GM12878 (cell line): Measurements from ENCODE around the gene P2RX6. TPM values are rescaled to one million over a fixed set of nuclear protein-coding genes. Genes with fewer than 3 reads are reported as not detected.

Experiments
- ATAC-seq: fragments of 200-7000 bp; cut with Tn5 transposase; 3 replicates; pipeline ENCODE4 v1.9.1; 2020; ENCODE audit warnings: mild to moderate bottlenecking, moderate library complexity
- BruUV-seq: library from RNA; stranded (reverse); fragments of 400-500 nt; replicated peaks from 2 replicates; lab custom pipeline; 2021; lab: Mats Ljungman, UMichigan
- CTCF ChIA-PET: fragments of 300-600 bp; sonication (Branson Sonifier 250); formaldehyde crosslinking; extraction: SDS; loops from one replicate; lab custom pipeline; 2021; ENCODE audit warnings: inconsistent platforms; lab: Yijun Ruan, JAX
- POLR2A ChIA-PET: fragments of 350-600 bp; formaldehyde crosslinking; extraction: SDS; loops from one replicate; lab custom pipeline; 2021; ENCODE audit warnings: inconsistent platforms; lab: Charles Lee
- RAD21 ChIA-PET: fragments of 300-600 bp; sonication (Branson Sonifier 250); formaldehyde crosslinking; loops from one replicate; lab custom pipeline; 2023; ENCODE audit warnings: antibody characterized with exemption; ENCODE audit not compliant: unreplicated experiment; lab: Charles Lee
- SMC1A ChIA-PET: fragments of 300-600 bp; sonication (Branson Sonifier 250); formaldehyde crosslinking; loops from one replicate; lab custom pipeline; 2023; ENCODE audit not compliant: unreplicated experiment, uncharacterized antibody; lab: Charles Lee
- DNase-seq: peaks from one replicate; pipeline ENCODE4 v3.0.0-alpha.2; 2011; ENCODE audit warnings: low read depth, low spot score
- FAIRE-seq: peaks from 3 replicates; lab custom pipeline; 2011; peaks lifted over from hg19 to GRCh38; lab: Jason Lieb, UNC
- H2AFZ ChIP-seq: 2 replicates; pipeline ENCODE4 v1.6.0; 2011; ENCODE audit warnings: low read depth, low read length, control low read depth; ENCODE audit not compliant: control insufficient read depth
- H3K27ac ChIP-seq: 2 replicates; pipeline ENCODE4 v1.5.1; 2011; ENCODE audit warnings: control low read depth; ENCODE audit not compliant: control insufficient read depth, insufficient read depth
- H3K27me3 ChIP-seq, 2 experiments: replicated peaks in 1 of 2; 2 replicates each; pipeline versions ENCODE4 v1.6.0 to v1.6.1; 2011; ENCODE audit warnings: low read length in 1 of 2; ENCODE audit not compliant: control insufficient read depth in 2 of 2, insufficient read depth in 2 of 2
- H3K36me3 ChIP-seq, 2 experiments: 2 replicates each; pipeline ENCODE4 v1.5.1; 2011; ENCODE audit warnings: low read length in 1 of 2; ENCODE audit not compliant: control insufficient read depth in 2 of 2, insufficient read depth in 2 of 2
- H3K4me1 ChIP-seq: 2 replicates; pipeline ENCODE4 v1.6.1; 2011; ENCODE audit warnings: mild to moderate bottlenecking, low read length, moderate library complexity, mixed read lengths; ENCODE audit not compliant: control insufficient read depth, insufficient read depth
- H3K4me2 ChIP-seq: 2 replicates; pipeline ENCODE4 v1.6.0; 2011; ENCODE audit warnings: control low read depth; ENCODE audit not compliant: control insufficient read depth, insufficient read depth
- H3K4me3 ChIP-seq: fragments of 200-600 bp; sonication (generic); 2 replicates; pipeline ENCODE4 v1.5.1; 2016
- H3K79me2 ChIP-seq: 2 replicates; pipeline ENCODE4 v1.6.0; 2011; ENCODE audit warnings: low read length; ENCODE audit not compliant: control insufficient read depth, insufficient read depth
- H3K9ac ChIP-seq: 2 replicates; pipeline ENCODE4 v1.8.0; 2011; ENCODE audit warnings: low read length, control low read depth, mixed read lengths; ENCODE audit not compliant: control insufficient read depth, insufficient read depth
- H3K9me3 ChIP-seq: replicated peaks from 3 replicates; pipeline ENCODE4 v1.5.1; 2011; ENCODE audit warnings: mild to moderate bottlenecking, low read length; ENCODE audit not compliant: control insufficient read depth, insufficient read depth
- H4K20me1 ChIP-seq: 2 replicates; pipeline ENCODE4 v1.6.0; 2011; ENCODE audit not compliant: control insufficient read depth, insufficient read depth
- CHD1 ChIP-seq: IDR thresholded peaks from 2 replicates; pipeline ENCODE4 v1.6.1; 2012; ENCODE audit warnings: low read depth, low read length, improper control_type of control experiment
- EGR1 ChIP-seq, 2 experiments: IDR thresholded peaks; 1 replicate in 1 of 2; 2 replicates in 1 of 2; pipeline ENCODE4 v1.6.1; 2011 to 2012; ENCODE audit warnings: low read depth in 2 of 2, low read length in 2 of 2, borderline replicate concordance in 1 of 2, mild to moderate bottlenecking in 1 of 2, moderate library complexity in 1 of 2
- MEF2B ChIP-seq: fragments of 450-650 bp; IDR thresholded peaks from 2 replicates; pipeline ENCODE4 v1.6.1; 2018; ENCODE audit warnings: mild to moderate bottlenecking, moderate library complexity; ENCODE audit not compliant: partially characterized antibody, poor library complexity, severe bottlenecking
- MXI1 ChIP-seq: fragments of 150-350 bp; IDR thresholded peaks from 2 replicates; pipeline ENCODE4 v1.6.1; 2011; ENCODE audit warnings: low read depth, mild to moderate bottlenecking, inconsistent platforms, low read length, improper control_type of control experiment
- MYB ChIP-seq: fragments of 150-350 bp; IDR thresholded peaks from 2 replicates; pipeline ENCODE4 v1.6.1; 2014; ENCODE audit warnings: mild to moderate bottlenecking, low read depth, low read length, borderline replicate concordance
- POLR2AphosphoS5 ChIP-seq: IDR thresholded peaks from 2 replicates; pipeline ENCODE4 v1.6.1; 2011; ENCODE audit warnings: mild to moderate bottlenecking, low read length, inconsistent platforms
- SMARCA5 ChIP-seq: fragments of 450-650 bp; IDR thresholded peaks from 2 replicates; pipeline ENCODE4 v1.6.1; 2017; ENCODE audit warnings: mild to moderate bottlenecking
- SP1 ChIP-seq: IDR thresholded peaks from one replicate; pipeline ENCODE4 v1.6.1; 2011; ENCODE audit warnings: low read depth, low read length
- SRF ChIP-seq, 2 experiments: IDR thresholded peaks; 2 replicates each; pipeline ENCODE4 v1.6.1; 2011; ENCODE audit warnings: low read depth in 2 of 2, low read length in 2 of 2, mild to moderate bottlenecking in 1 of 2, moderate library complexity in 1 of 2
- YBX1 ChIP-seq: fragments of 450-650 bp; IDR thresholded peaks from 2 replicates; pipeline ENCODE4 v1.6.1; 2016; ENCODE audit warnings: antibody characterized with exemption
- WGBS: methylation state at CpG from one replicate; pipeline ENCODE4 v1.1.6; 2016; ENCODE audit warnings: low lambda C conversion rate; ENCODE audit not compliant: insufficient replicate concordance, insufficient coverage; ENCODE audit errors: missing lambda C conversion rate; 5-methylcytosine and 5-hydroxymethylcytosine counted together
- in situ Hi-C: fragments of 300-500 bp; cut with MboI; formaldehyde crosslinking; loops from 9 replicates; pipeline ENCODE4 v1.14.3; 2018; ENCODE audit warnings: mixed read lengths
- intact Hi-C: fragments of 100-400 bp; cut with micrococcal nuclease; formaldehyde crosslinking; loops from one replicate; pipeline ENCODE4 v1.14.2; 2022; ENCODE audit not compliant: unreplicated experiment
- polyA plus RNA-seq, 11 experiments: library from polyadenylated mRNA; depleted of rRNA in 4 of 11; unstranded in 6 of 11; stranded (reverse) in 5 of 11; fragments of >200 nt; fragmentation: Nextera tagmentation in 4 of 11; fragmentation: Illumina TruSeq in 1 of 11; extraction: Ambion mirVana in 4 of 11; extraction: Trizol in 1 of 11; gene quantifications; 1 replicate in 1 of 11; 2 replicates in 10 of 11; pipeline versions ENCODE4 v1.2.1 to v1.2.3, GENCODE V29; 2011 to 2016; ENCODE audit warnings: inconsistent platforms in 2 of 11, missing spikeins in 2 of 11, low read depth in 1 of 11
- total RNA-seq, 4 experiments: library from RNA; depleted of rRNA in 3 of 4; stranded (reverse); fragments of >200 nt in 3 of 4; fragmentation: Illumina TruSeq in 1 of 4; extraction: Trizol in 1 of 4; gene quantifications; 2 replicates each; pipeline versions ENCODE4 v1.2.1 to v1.2.3, GENCODE V29; 2013 to 2021
- TF ChIP-seq, protein P1 (sequence below): IDR thresholded peaks from 2 replicates; pipeline ENCODE4 v1.6.1; 2011; ENCODE audit warnings: borderline replicate concordance, low read depth, mild to moderate bottlenecking, moderate library complexity, mixed read lengths, low read length; ENCODE audit not compliant: insufficient read depth; ENCODE audit errors: extremely low read length

Gene P2RX6
- total and polyA plus RNA-seq, 10 of the 15 experiments (the other 5 are each of a cell fraction or from before 2014, with no cell fraction given), result 0.03 to 0.21 (median 0.07) TPM; not detected in 5

DNA sequence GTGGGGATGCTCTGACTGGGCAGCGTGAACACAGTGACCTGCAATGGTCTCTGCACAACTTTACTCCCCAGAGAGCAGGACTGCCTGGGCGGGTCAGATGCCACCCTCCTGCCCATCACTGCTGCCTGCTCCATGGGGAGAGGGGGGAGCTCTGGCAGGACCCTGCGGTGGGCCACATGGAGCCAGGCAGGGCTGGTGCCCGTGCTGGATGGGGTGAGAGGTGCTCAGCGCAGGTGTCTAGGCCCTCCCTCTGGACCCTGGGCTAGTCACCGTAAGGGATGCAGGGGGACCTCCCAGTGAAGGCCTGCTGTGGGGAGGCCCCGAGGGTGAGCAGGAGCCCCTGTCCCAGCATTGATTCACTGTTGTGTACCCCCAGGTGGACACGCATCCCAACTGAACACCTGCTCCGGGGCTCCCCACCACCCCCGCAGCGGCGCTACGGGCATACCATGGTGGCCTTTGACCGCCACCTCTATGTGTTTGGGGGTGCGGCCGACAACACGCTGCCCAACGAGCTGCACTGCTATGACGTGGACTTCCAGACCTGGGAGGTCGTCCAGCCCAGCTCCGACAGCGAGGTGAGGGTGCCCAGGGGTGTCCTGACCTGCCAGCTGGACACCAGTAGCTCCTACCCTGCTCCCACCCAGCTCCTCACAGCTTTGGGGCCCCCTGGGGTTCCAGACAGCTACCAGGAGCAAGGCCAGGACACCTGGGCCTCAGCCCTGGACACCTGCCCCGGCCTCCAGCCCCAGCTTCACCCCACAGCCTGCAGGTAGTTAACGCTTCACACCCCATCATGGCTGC is 23.5 kb upstream of the P2RX6 start:
- Histone ChIP-seq H3K4me3 (no peak overlapping the region), H3K4me2 (no peak overlapping the region), H3K27me3 (no peaks in the 10 kb centered on the region), H3K27ac (no peak overlapping the region), H3K4me1 (no peaks in the 10 kb centered on the region), H3K79me2 (no peaks in the 10 kb centered on the region), H3K9me3 (no peaks in the 10 kb centered on the region), H3K36me3 (peaks cover 2 to 3% of the 10 kb centered on the region in 2 experiments; a peak in 2 of 4 replicates), H3K9ac (no peak overlapping the region), H2AFZ (no peak overlapping the region), H4K20me1 (no peaks in the 10 kb centered on the region)
- 94% methylated on average over 23 of the region's 24 CpGs for WGBS
- intact Hi-C loops, result no loop called here
- in situ Hi-C loops, result no loop called here
- no peak for FAIRE-seq
- ChIA-PET RAD21 (no interaction called here), CTCF (interaction anchor here (0.7 kb wide), 1 partner anchor 9 kb away, joined by 3 read pairs; the partner anchor contains the start of gene LZTR1), POLR2A (interaction anchor here (1.7 kb wide), 1 partner anchor 9 kb away, joined by 5 read pairs; the partner anchor contains the start of gene LZTR1), SMC1A (no interaction called here)
- ATAC-seq, result no peak
- DNase-seq, result no peak
- no peak for TF ChIP-seq MYB
- TF ChIP-seq, protein P1, sequence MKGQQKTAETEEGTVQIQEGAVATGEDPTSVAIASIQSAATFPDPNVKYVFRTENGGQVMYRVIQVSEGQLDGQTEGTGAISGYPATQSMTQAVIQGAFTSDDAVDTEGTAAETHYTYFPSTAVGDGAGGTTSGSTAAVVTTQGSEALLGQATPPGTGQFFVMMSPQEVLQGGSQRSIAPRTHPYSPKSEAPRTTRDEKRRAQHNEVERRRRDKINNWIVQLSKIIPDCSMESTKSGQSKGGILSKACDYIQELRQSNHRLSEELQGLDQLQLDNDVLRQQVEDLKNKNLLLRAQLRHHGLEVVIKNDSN, result no peak
- TF ChIP-seq SRF (IDR thresholded peaks at IDR 0.05; ENCODE audit: low read depth in 2 of 2, low read length in 2 of 2), result no peak
- TF ChIP-seq SP1, result no peak
- TF ChIP-seq SMARCA5, result no peak
- TF ChIP-seq MEF2B, result no peak
- TF ChIP-seq CHD1, result no peak
- TF ChIP-seq POLR2AphosphoS5, result no peak
- TF ChIP-seq YBX1, result no peak
- no peak for TF ChIP-seq MXI1
- no peak for TF ChIP-seq EGR1 (IDR thresholded peaks at IDR 0.05; ENCODE audit: borderline replicate concordance in 1 of 2, low read depth in 2 of 2, low read length in 2 of 2)
- BruUV-seq, result no TSS peak
